ENCODE data around the gene FBXL4.

Gene FBXL4

GRCh38 chr6:98864497-98864896 lies 83.2 kb downstream of the FBXL4 start:
- TF ChIP-seq CREB1 (IDR thresholded peaks at IDR 0.05; ENCODE audit: low read depth) (no peak), USF1 (IDR thresholded peaks at IDR 0.05) (no peak), EP300 (IDR thresholded peaks at IDR 0.05; ENCODE audit: borderline replicate concordance) (no peak), CEBPB (IDR thresholded peaks at IDR 0.05) (no peak), FOXM1 (IDR thresholded peaks at IDR 0.05; ENCODE audit: borderline replicate concordance, low read depth) (no peak), RAD21 (IDR thresholded peaks at IDR 0.05; ENCODE audit: low read depth) (no peak), REST (IDR thresholded peaks at IDR 0.05; ENCODE audit: low read depth) (no peak), NFIC (IDR thresholded peaks at IDR 0.05) (no peak)

- TF ChIP-seq NFIC (IDR thresholded peaks at IDR 0.05) (no peak), ZBTB7A (IDR thresholded peaks at IDR 0.05; ENCODE audit: low read depth) (no peak), REST (IDR thresholded peaks at IDR 0.05; ENCODE audit: low read depth) (no peak)
These were observed 99.1 kb downstream of the FBXL4 start for GRCh38 chr6:98848539-98849242.

GRCh38 chr6:98847779-98848538 lies 99.8 kb downstream of the FBXL4 start:
- TF ChIP-seq ZBTB7A (IDR thresholded peaks at IDR 0.05; ENCODE audit: low read depth) (no peak), EP300 (IDR thresholded peaks at IDR 0.05; ENCODE audit: borderline replicate concordance) (no peak), TAF1 (IDR thresholded peaks at IDR 0.05; ENCODE audit: low read depth) (no peak), TEAD4 (IDR thresholded peaks at IDR 0.05) (no peak)

- no peak for TF ChIP-seq NFIC (IDR thresholded peaks at IDR 0.05)
- no peak for TF ChIP-seq TAF1 (IDR thresholded peaks at IDR 0.05; ENCODE audit: low read depth)
- no peak for TF ChIP-seq CEBPB (IDR thresholded peaks at IDR 0.05)
- no peak for TF ChIP-seq REST (IDR thresholded peaks at IDR 0.05; ENCODE audit: low read depth)
- no peak for TF ChIP-seq TEAD4 (IDR thresholded peaks at IDR 0.05)
- no peak for TF ChIP-seq RAD21 (IDR thresholded peaks at IDR 0.05; ENCODE audit: low read depth)
- TF ChIP-seq TCF12 (IDR thresholded peaks at IDR 0.05; ENCODE audit: low read depth): no peak
- TF ChIP-seq EP300 (IDR thresholded peaks at IDR 0.05; ENCODE audit: borderline replicate concordance): no peak
- no peak for TF ChIP-seq ZBTB7A (IDR thresholded peaks at IDR 0.05; ENCODE audit: low read depth)
- no peak for TF ChIP-seq CREB1 (IDR thresholded peaks at IDR 0.05; ENCODE audit: low read depth)
- no peak for TF ChIP-seq USF1 (IDR thresholded peaks at IDR 0.05)
- no peak for TF ChIP-seq FOXM1 (IDR thresholded peaks at IDR 0.05; ENCODE audit: borderline replicate concordance, low read depth)
- no peak for TF ChIP-seq YY1 (IDR thresholded peaks at IDR 0.05; ENCODE audit: low read depth)
- TF ChIP-seq EGR1 (IDR thresholded peaks at IDR 0.05): no peak
- TF ChIP-seq MAX (IDR thresholded peaks at IDR 0.05): no peak
These were observed 100.3 kb downstream of the FBXL4 start for GRCh38 chr6:98847416-98847778.

GRCh38 chr6:98846021-98846380 lies 101.7 kb downstream of the FBXL4 start:
- no peak for TF ChIP-seq CEBPB (IDR thresholded peaks at IDR 0.05)
- TF ChIP-seq NFIC (IDR thresholded peaks at IDR 0.05): no peak
- TF ChIP-seq USF1 (IDR thresholded peaks at IDR 0.05): no peak
- TF ChIP-seq CREB1 (IDR thresholded peaks at IDR 0.05; ENCODE audit: low read depth): no peak
- TF ChIP-seq ZBTB7A (IDR thresholded peaks at IDR 0.05; ENCODE audit: low read depth): no peak
- no peak for TF ChIP-seq EP300 (IDR thresholded peaks at IDR 0.05; ENCODE audit: borderline replicate concordance)
- TF ChIP-seq YY1 (IDR thresholded peaks at IDR 0.05; ENCODE audit: low read depth): no peak
- no peak for TF ChIP-seq MAX (IDR thresholded peaks at IDR 0.05)
- TF ChIP-seq RAD21 (IDR thresholded peaks at IDR 0.05; ENCODE audit: low read depth): no peak
- TF ChIP-seq TCF12 (IDR thresholded peaks at IDR 0.05; ENCODE audit: low read depth): no peak
- TF ChIP-seq REST (IDR thresholded peaks at IDR 0.05; ENCODE audit: low read depth): no peak
- TF ChIP-seq FOXM1 (IDR thresholded peaks at IDR 0.05; ENCODE audit: borderline replicate concordance, low read depth): no peak
- no peak for TF ChIP-seq TEAD4 (IDR thresholded peaks at IDR 0.05)
- TF ChIP-seq TAF1 (IDR thresholded peaks at IDR 0.05; ENCODE audit: low read depth): no peak
- TF ChIP-seq EGR1 (IDR thresholded peaks at IDR 0.05): no peak

Data from Ishikawa (cell line).